Measurements from ENCODE around the gene ABO.
"Not testable (repeated sequence)": the region's sequence is repeated elsewhere in the genome, so short reads cannot be mapped to it uniquely, and the experiment has no call there.

ABO gene

GRCh38 chr9:133273819-133274218 is 1.2 kb downstream of the ABO start:
- Histone ChIP-seq H3K36me3 (ENCODE audit: insufficient read depth, low read length) (no peaks in the 10 kb centered on the region), H3K27me3 (ENCODE audit: control insufficient read depth, insufficient read depth, low read length) (peaks cover 80% of the 10 kb centered on the region), H3K4me1 (ENCODE audit: control insufficient read depth, insufficient read depth, low read length) (no peaks in the 10 kb centered on the region), H3K9ac (ENCODE audit: low read depth, low read length) (no peak overlapping the region), H3K9me3 (replicated peaks; ENCODE audit: low read length) (no peaks in the 10 kb centered on the region), H3K4me2 (ENCODE audit: low read length) (no peak overlapping the region), H3K4me3 (ENCODE audit: low read length) (no peak overlapping the region)

GRCh38 chr9:133273098-133273497 is 1.9 kb downstream of the ABO start:
- H3K36me3 ChIP-seq (ENCODE audit: insufficient read depth, low read length) = no peaks in the 10 kb centered on the region
- peaks cover 75% of the 10 kb centered on the region for H3K27me3 ChIP-seq (ENCODE audit: control insufficient read depth, insufficient read depth, low read length)
- H3K4me2 ChIP-seq (ENCODE audit: low read length) = no peak overlapping the region
- no peaks in the 10 kb centered on the region for H3K4me1 ChIP-seq (ENCODE audit: control insufficient read depth, insufficient read depth, low read length)
- H3K9ac ChIP-seq (ENCODE audit: low read depth, low read length) = no peak overlapping the region
- H3K9me3 ChIP-seq (replicated peaks; ENCODE audit: low read length) = no peaks in the 10 kb centered on the region
- no peak overlapping the region for H3K4me3 ChIP-seq (ENCODE audit: low read length)

- H3K4me2 ChIP-seq (ENCODE audit: low read length) = no peak overlapping the region
- no peaks in the 10 kb centered on the region for H3K36me3 ChIP-seq (ENCODE audit: insufficient read depth, low read length)
- no peak overlapping the region for H3K4me3 ChIP-seq (ENCODE audit: low read length)
- peaks cover 53% of the 10 kb centered on the region for H3K27me3 ChIP-seq (ENCODE audit: control insufficient read depth, insufficient read depth, low read length)
- no peaks in the 10 kb centered on the region for H3K9me3 ChIP-seq (replicated peaks; ENCODE audit: low read length)
- H3K4me1 ChIP-seq (ENCODE audit: control insufficient read depth, insufficient read depth, low read length) = no peaks in the 10 kb centered on the region
- no peak overlapping the region for H3K9ac ChIP-seq (ENCODE audit: low read depth, low read length)
Observed at GRCh38 chr9:133269537-133270362, 5.3 kb downstream of the ABO start.

- not testable (repeated sequence) for H3K4me1 ChIP-seq (ENCODE audit: control insufficient read depth, insufficient read depth, low read length); H3K9me3 ChIP-seq (replicated peaks; ENCODE audit: low read length); H3K36me3 ChIP-seq (ENCODE audit: insufficient read depth, low read length); H3K4me2 ChIP-seq (ENCODE audit: low read length); H3K4me3 ChIP-seq (ENCODE audit: low read length); H3K9ac ChIP-seq (ENCODE audit: low read depth, low read length)
- H3K27me3 ChIP-seq (ENCODE audit: control insufficient read depth, insufficient read depth, low read length) = peaks cover 47% of the 10 kb centered on the region
Observed at GRCh38 chr9:133269136-133269535, 5.9 kb downstream of the ABO start.

- Histone ChIP-seq H3K36me3 (ENCODE audit: insufficient read depth, low read length) (no peaks in the 10 kb centered on the region), H3K9me3 (replicated peaks; ENCODE audit: low read length) (no peaks in the 10 kb centered on the region), H3K9ac (ENCODE audit: low read depth, low read length) (no peak overlapping the region), H3K27me3 (ENCODE audit: control insufficient read depth, insufficient read depth, low read length) (peaks cover 46% of the 10 kb centered on the region), H3K4me1 (ENCODE audit: control insufficient read depth, insufficient read depth, low read length) (no peaks in the 10 kb centered on the region), H3K4me3 (ENCODE audit: low read length) (no peak overlapping the region), H3K4me2 (ENCODE audit: low read length) (no peak overlapping the region)
Observed at GRCh38 chr9:133268335-133269056, 6.5 kb downstream of the ABO start.

- H3K4me3 ChIP-seq (ENCODE audit: low read length) = no peak overlapping the region
- no peak overlapping the region for H3K4me2 ChIP-seq (ENCODE audit: low read length)
- no peaks in the 10 kb centered on the region for H3K4me1 ChIP-seq (ENCODE audit: control insufficient read depth, insufficient read depth, low read length)
- H3K9ac ChIP-seq (ENCODE audit: low read depth, low read length) = no peak overlapping the region
- peaks cover 36% of the 10 kb centered on the region for H3K27me3 ChIP-seq (ENCODE audit: control insufficient read depth, insufficient read depth, low read length)
- H3K36me3 ChIP-seq (ENCODE audit: insufficient read depth, low read length) = no peaks in the 10 kb centered on the region
- H3K9me3 ChIP-seq (replicated peaks; ENCODE audit: low read length) = no peaks in the 10 kb centered on the region
Observed at GRCh38 chr9:133264235-133264764, 10.7 kb downstream of the ABO start.

GRCh38 chr9:133263557-133263956 is 11.4 kb downstream of the ABO start:
- H3K9me3 ChIP-seq (replicated peaks; ENCODE audit: low read length) = no peaks in the 10 kb centered on the region
- no peaks in the 10 kb centered on the region for H3K4me1 ChIP-seq (ENCODE audit: control insufficient read depth, insufficient read depth, low read length)
- peaks cover 35% of the 10 kb centered on the region for H3K27me3 ChIP-seq (ENCODE audit: control insufficient read depth, insufficient read depth, low read length)
- no peaks in the 10 kb centered on the region for H3K36me3 ChIP-seq (ENCODE audit: insufficient read depth, low read length)
- no peak overlapping the region for H3K4me3 ChIP-seq (ENCODE audit: low read length)
- no peak overlapping the region for H3K4me2 ChIP-seq (ENCODE audit: low read length)
- no peak overlapping the region for H3K9ac ChIP-seq (ENCODE audit: low read depth, low read length)

- H3K9me3 ChIP-seq (replicated peaks; ENCODE audit: low read length) = no peaks in the 10 kb centered on the region
- no peaks in the 10 kb centered on the region for H3K36me3 ChIP-seq (ENCODE audit: insufficient read depth, low read length)
- no peak overlapping the region for H3K4me3 ChIP-seq (ENCODE audit: low read length)
- H3K4me1 ChIP-seq (ENCODE audit: control insufficient read depth, insufficient read depth, low read length) = no peaks in the 10 kb centered on the region
- peaks cover 36% of the 10 kb centered on the region for H3K27me3 ChIP-seq (ENCODE audit: control insufficient read depth, insufficient read depth, low read length)
- no peak overlapping the region for H3K4me2 ChIP-seq (ENCODE audit: low read length)
- H3K9ac ChIP-seq (ENCODE audit: low read depth, low read length) = no peak overlapping the region
Observed at GRCh38 chr9:133262226-133262625, 12.8 kb downstream of the ABO start.

GRCh38 chr9:133261753-133262120 is 13.3 kb downstream of the ABO start:
- no peak overlapping the region for H3K9ac ChIP-seq (ENCODE audit: low read depth, low read length)
- no peaks in the 10 kb centered on the region for H3K9me3 ChIP-seq (replicated peaks; ENCODE audit: low read length)
- H3K27me3 ChIP-seq (ENCODE audit: control insufficient read depth, insufficient read depth, low read length) = peaks cover 36% of the 10 kb centered on the region
- H3K4me3 ChIP-seq (ENCODE audit: low read length) = no peak overlapping the region
- H3K4me2 ChIP-seq (ENCODE audit: low read length) = no peak overlapping the region
- no peaks in the 10 kb centered on the region for H3K36me3 ChIP-seq (ENCODE audit: insufficient read depth, low read length)
- no peaks in the 10 kb centered on the region for H3K4me1 ChIP-seq (ENCODE audit: control insufficient read depth, insufficient read depth, low read length)

GRCh38 chr9:133261103-133261752 is 13.8 kb downstream of the ABO start:
- Histone ChIP-seq H3K9ac (ENCODE audit: low read depth, low read length) (no peak overlapping the region), H3K27me3 (ENCODE audit: control insufficient read depth, insufficient read depth, low read length) (peaks cover 34% of the 10 kb centered on the region), H3K4me1 (ENCODE audit: control insufficient read depth, insufficient read depth, low read length) (no peaks in the 10 kb centered on the region), H3K36me3 (ENCODE audit: insufficient read depth, low read length) (no peaks in the 10 kb centered on the region), H3K4me3 (ENCODE audit: low read length) (no peak overlapping the region), H3K4me2 (ENCODE audit: low read length) (no peak overlapping the region), H3K9me3 (replicated peaks; ENCODE audit: low read length) (no peaks in the 10 kb centered on the region)

GRCh38 chr9:133260334-133261102 is 14.5 kb downstream of the ABO start:
- Histone ChIP-seq H3K4me3 (ENCODE audit: low read length) (no peak overlapping the region), H3K36me3 (ENCODE audit: insufficient read depth, low read length) (no peaks in the 10 kb centered on the region), H3K9ac (ENCODE audit: low read depth, low read length) (no peak overlapping the region), H3K4me2 (ENCODE audit: low read length) (no peak overlapping the region), H3K9me3 (replicated peaks; ENCODE audit: low read length) (no peaks in the 10 kb centered on the region), H3K27me3 (ENCODE audit: control insufficient read depth, insufficient read depth, low read length) (peaks cover 34% of the 10 kb centered on the region), H3K4me1 (ENCODE audit: control insufficient read depth, insufficient read depth, low read length) (no peaks in the 10 kb centered on the region)

All from skeletal muscle satellite cell (primary cell).